GM21367 (cell line): Measurements from ENCODE around the gene C2CD2.
A peak's percentile ranks its signal among the peaks of the same experiment; 100 is the strongest.

Source experiments
- ATAC-seq: cut with Tn5 transposase; IDR thresholded peaks from one replicate; pipeline ENCODE4 v1.9.1; 2021; ENCODE audit not compliant: unreplicated experiment

C2CD2 gene

GRCh38 chr21:41868062-41868710, 85.6 kb downstream of the C2CD2 start:
- ATAC-seq, result peak; percentile 36

GRCh38 chr21:41867313-41867712, 86.5 kb downstream of the C2CD2 start:
- ATAC-seq, result no peak

- no peak for ATAC-seq
These were observed 87.5 kb downstream of the C2CD2 start for GRCh38 chr21:41866274-41866809.

- peak; percentile 40 for ATAC-seq
These were observed 88.6 kb downstream of the C2CD2 start for GRCh38 chr21:41865002-41865777.

- ATAC-seq, result no peak
These were observed 89.4 kb downstream of the C2CD2 start for GRCh38 chr21:41864311-41865001.

GRCh38 chr21:41863439-41863740, 90.4 kb downstream of the C2CD2 start:
- no peak for ATAC-seq

GRCh38 chr21:41861987-41862386, 91.8 kb downstream of the C2CD2 start:
- no peak for ATAC-seq

GRCh38 chr21:41861255-41861654, 92.6 kb downstream of the C2CD2 start:
- ATAC-seq, result no peak

- ATAC-seq, result no peak
These were observed 94.4 kb downstream of the C2CD2 start for GRCh38 chr21:41859297-41859980.

- no peak for ATAC-seq
These were observed 95.1 kb downstream of the C2CD2 start for GRCh38 chr21:41858466-41859296.

GRCh38 chr21:41857771-41858300, 96.0 kb downstream of the C2CD2 start:
- ATAC-seq, result no peak

GRCh38 chr21:41856572-41856971, 97.2 kb downstream of the C2CD2 start:
- no peak for ATAC-seq

- no peak for ATAC-seq
These were observed 99.3 kb downstream of the C2CD2 start for GRCh38 chr21:41854426-41854995.

- no peak for ATAC-seq
These were observed 100.9 kb downstream of the C2CD2 start for GRCh38 chr21:41852929-41853320.

- ATAC-seq, result no peak
These were observed 101.5 kb downstream of the C2CD2 start for GRCh38 chr21:41852151-41852928.

GRCh38 chr21:41851090-41851790, 102.6 kb downstream of the C2CD2 start:
- ATAC-seq, result no peak

GRCh38 chr21:41850085-41850484, 103.7 kb downstream of the C2CD2 start:
- ATAC-seq, result no peak

GRCh38 chr21:41848958-41849580, 104.7 kb downstream of the C2CD2 start:
- no peak for ATAC-seq
